Nephron progenitor cell (in vitro differentiated cells): ENCODE results near the gene CLP1.
A peak's percentile ranks its signal among the peaks of the same experiment; 100 is the strongest.

Experiments
- DNase-seq: peaks from one replicate; pipeline ENCODE4 v3.0.0; 2021
- H3K27ac Mint-ChIP-seq: 2 replicates; pipeline ENCODE4 v1.8.0; 2021; ENCODE audit warnings: mild to moderate bottlenecking, moderate library complexity, mixed read lengths
- H3K27me3 Mint-ChIP-seq: 2 replicates; pipeline ENCODE4 v1.8.0; 2021; ENCODE audit warnings: mild to moderate bottlenecking, low read depth, mixed read lengths; ENCODE audit not compliant: poor library complexity
- H3K36me3 Mint-ChIP-seq: 2 replicates; pipeline ENCODE4 v1.8.0; 2021; ENCODE audit warnings: low read depth, mixed read lengths
- H3K4me1 Mint-ChIP-seq: 2 replicates; pipeline ENCODE4 v1.8.0; 2021; ENCODE audit warnings: mixed read lengths
- H3K4me3 Mint-ChIP-seq: 2 replicates; pipeline ENCODE4 v1.8.0; 2021; ENCODE audit warnings: mild to moderate bottlenecking, moderate library complexity, mixed read lengths
- H3K9me3 Mint-ChIP-seq: 2 replicates; pipeline ENCODE4 v1.8.0; 2021; ENCODE audit warnings: mild to moderate bottlenecking, moderate library complexity, mixed read lengths
- CTCF ChIP-seq: fragments of 200-600 bp; sonication (generic); IDR thresholded peaks from 2 replicates; pipeline ENCODE4 v1.5.0; 2021; ENCODE audit warnings: antibody characterized with exemption

CLP1 gene

GRCh38 chr11:57647372-57647771 lies 10.2 kb upstream of the CLP1 start:
- DNase-seq, result no peak
- H3K27me3 Mint-ChIP-seq, result peaks cover 8% of the 10 kb centered on the region
- peaks cover 92% of the 10 kb centered on the region for H3K4me1 Mint-ChIP-seq
- TF ChIP-seq CTCF, result no peak
- H3K36me3 Mint-ChIP-seq, result peaks cover 17% of the 10 kb centered on the region
- no peaks in the 10 kb centered on the region for H3K9me3 Mint-ChIP-seq
- H3K27ac Mint-ChIP-seq, result peak overlapping the region; percentile 84
- H3K4me3 Mint-ChIP-seq, result peak overlapping the region; percentile 79

GRCh38 chr11:57647960-57648800 lies 9.4 kb upstream of the CLP1 start:
- peaks cover 5% of the 10 kb centered on the region for H3K27me3 Mint-ChIP-seq
- no peak for DNase-seq
- H3K9me3 Mint-ChIP-seq, result no peaks in the 10 kb centered on the region
- H3K4me3 Mint-ChIP-seq, result peak overlapping the region; percentile 79
- H3K27ac Mint-ChIP-seq, result peak overlapping the region; percentile 84
- no peak for TF ChIP-seq CTCF
- H3K36me3 Mint-ChIP-seq, result peaks cover 9% of the 10 kb centered on the region
- peaks cover 90% of the 10 kb centered on the region for H3K4me1 Mint-ChIP-seq

GRCh38 chr11:57648801-57649735 lies 8.5 kb upstream of the CLP1 start:
- Mint-ChIP-seq H3K4me3 (peak overlapping the region; percentile 79), H3K4me1 (peaks cover 85% of the 10 kb centered on the region), H3K9me3 (no peaks in the 10 kb centered on the region), H3K27me3 (peaks cover 5% of the 10 kb centered on the region), H3K27ac (peak overlapping the region; percentile 84), H3K36me3 (no peaks in the 10 kb centered on the region)
- TF ChIP-seq CTCF, result no peak
- no peak for DNase-seq

- no peak for DNase-seq
- Mint-ChIP-seq H3K4me1 (peaks cover 77% of the 10 kb centered on the region), H3K4me3 (peak within 1 kb of the TSS; percentile 79), H3K36me3 (no peaks in the 10 kb centered on the region), H3K27ac (peak within 1 kb of the TSS; percentile 96), H3K9me3 (no peaks in the 10 kb centered on the region), H3K27me3 (peaks cover 5% of the 10 kb centered on the region)
- no peak for TF ChIP-seq CTCF
These were observed 7.5 kb upstream of the CLP1 start, which contains the start of gene YPEL4 for GRCh38 chr11:57649826-57650738. TSS of gene YPEL4 (minus strand) at chr11:57649912. CDS start at chr11:57647107, 2,805 bp downstream.

GRCh38 chr11:57650739-57651090 lies 6.8 kb upstream of the CLP1 start:
- Mint-ChIP-seq H3K4me1 (peaks cover 70% of the 10 kb centered on the region), H3K27ac (peak overlapping the region; percentile 82), H3K4me3 (peak overlapping the region; percentile 79), H3K36me3 (no peaks in the 10 kb centered on the region), H3K27me3 (peaks cover 5% of the 10 kb centered on the region), H3K9me3 (no peaks in the 10 kb centered on the region)
- no peak for TF ChIP-seq CTCF
- DNase-seq, result no peak
